Loucy (cell line): ENCODE results near the gene LBH.

Source experiments
- EZH2phosphoT487 ChIP-seq: fragments of 200-600 bp; IDR thresholded peaks from 2 replicates; pipeline ENCODE4 v1.6.1; 2018; ENCODE audit warnings: antibody characterized with exemption, mild to moderate bottlenecking, moderate library complexity, borderline replicate concordance
- TF ChIP-seq, protein P1 (sequence below): fragments of 200-600 bp; sonication (generic); conservative IDR thresholded peaks from 2 replicates; pipeline ENCODE4 v1.5.1; 2014; ENCODE audit warnings: mild to moderate bottlenecking, antibody characterized with exemption, low read length

DNA sequence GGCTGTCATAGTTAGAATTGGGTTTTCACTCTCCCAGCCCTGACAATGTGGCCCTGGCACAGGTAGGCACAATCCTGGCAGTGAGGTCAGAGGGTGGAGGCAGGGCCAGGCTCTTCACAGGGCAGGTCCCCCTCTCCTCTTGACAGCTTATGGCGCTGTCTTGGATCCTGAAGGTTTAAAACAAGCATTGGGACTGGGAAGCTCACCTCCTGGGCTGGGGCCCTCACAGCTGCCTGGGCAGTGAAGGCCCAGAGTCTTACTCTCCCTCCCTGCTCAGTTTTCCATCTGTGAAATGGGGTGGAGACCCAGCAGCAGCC lies 23.3 kb downstream of the LBH start:
- TF ChIP-seq, protein P1, sequence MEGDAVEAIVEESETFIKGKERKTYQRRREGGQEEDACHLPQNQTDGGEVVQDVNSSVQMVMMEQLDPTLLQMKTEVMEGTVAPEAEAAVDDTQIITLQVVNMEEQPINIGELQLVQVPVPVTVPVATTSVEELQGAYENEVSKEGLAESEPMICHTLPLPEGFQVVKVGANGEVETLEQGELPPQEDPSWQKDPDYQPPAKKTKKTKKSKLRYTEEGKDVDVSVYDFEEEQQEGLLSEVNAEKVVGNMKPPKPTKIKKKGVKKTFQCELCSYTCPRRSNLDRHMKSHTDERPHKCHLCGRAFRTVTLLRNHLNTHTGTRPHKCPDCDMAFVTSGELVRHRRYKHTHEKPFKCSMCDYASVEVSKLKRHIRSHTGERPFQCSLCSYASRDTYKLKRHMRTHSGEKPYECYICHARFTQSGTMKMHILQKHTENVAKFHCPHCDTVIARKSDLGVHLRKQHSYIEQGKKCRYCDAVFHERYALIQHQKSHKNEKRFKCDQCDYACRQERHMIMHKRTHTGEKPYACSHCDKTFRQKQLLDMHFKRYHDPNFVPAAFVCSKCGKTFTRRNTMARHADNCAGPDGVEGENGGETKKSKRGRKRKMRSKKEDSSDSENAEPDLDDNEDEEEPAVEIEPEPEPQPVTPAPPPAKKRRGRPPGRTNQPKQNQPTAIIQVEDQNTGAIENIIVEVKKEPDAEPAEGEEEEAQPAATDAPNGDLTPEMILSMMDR = no peak
- TF ChIP-seq EZH2phosphoT487 = no peak
